ENCODE results near the gene HOXD10. TPM values are rescaled to one million over a fixed set of nuclear protein-coding genes. Genes with fewer than 3 reads are reported as not detected.

HOXD10 gene
- total RNA-seq, 1 experiment from 2014 or later: not detected

GRCh38 chr2:176122052-176122682 lies 5.6 kb downstream of the HOXD10 start:
- no peak for DNase-seq (ENCODE audit: low spot score)

GRCh38 chr2:176122683-176123410 lies 6.3 kb downstream of the HOXD10 start, which contains the start of gene HOXD9:
HOXD9 (plus strand) TSS chr2:176122719; CDS start chr2:176122769, 50 bp downstream.
- DNase-seq (ENCODE audit: low spot score): peak; percentile 63

- DNase-seq (ENCODE audit: low spot score): no peak
Measured at GRCh38 chr2:176123411-176124109, 7.0 kb downstream of the HOXD10 start.

GRCh38 chr2:176124110-176124946 lies 7.8 kb downstream of the HOXD10 start:
- DNase-seq (ENCODE audit: low spot score): no peak

GRCh38 chr2:176124947-176125771 lies 8.6 kb downstream of the HOXD10 start:
- DNase-seq (ENCODE audit: low spot score): no peak

GRCh38 chr2:176125772-176126054 lies 9.1 kb downstream of the HOXD10 start:
- no peak for DNase-seq (ENCODE audit: low spot score)

- no peak for DNase-seq (ENCODE audit: low spot score)
Measured at GRCh38 chr2:176126929-176127773, 10.6 kb downstream of the HOXD10 start.

- no peak for DNase-seq (ENCODE audit: low spot score)
Measured at GRCh38 chr2:176127774-176128072, 11.1 kb downstream of the HOXD10 start.

GRCh38 chr2:176128172-176128981 lies 11.8 kb downstream of the HOXD10 start:
- DNase-seq (ENCODE audit: low spot score): no peak

GRCh38 chr2:176128982-176129796 lies 12.6 kb downstream of the HOXD10 start, which contains the start of gene HOXD8:
HOXD8 (plus strand) TSS chr2:176129705; CDS start chr2:176130367, 662 bp downstream.
- no peak for DNase-seq (ENCODE audit: low spot score)

- no peak for DNase-seq (ENCODE audit: low spot score)
Measured at GRCh38 chr2:176129813-176130146, 13.2 kb downstream of the HOXD10 start.

GRCh38 chr2:176130147-176130956 lies 13.8 kb downstream of the HOXD10 start:
- no peak for DNase-seq (ENCODE audit: low spot score)

- no peak for DNase-seq (ENCODE audit: low spot score)
Measured at GRCh38 chr2:176130957-176131847, 14.6 kb downstream of the HOXD10 start.

GRCh38 chr2:176131848-176132158 lies 15.2 kb downstream of the HOXD10 start:
- no peak for DNase-seq (ENCODE audit: low spot score)

GRCh38 chr2:176132205-176133171 lies 15.9 kb downstream of the HOXD10 start:
- DNase-seq (ENCODE audit: low spot score): no peak

GRCh38 chr2:176133389-176133788 lies 16.8 kb downstream of the HOXD10 start:
- DNase-seq (ENCODE audit: low spot score): no peak
